ENCODE data around the gene MESP2.

MESP2 gene

DNA sequence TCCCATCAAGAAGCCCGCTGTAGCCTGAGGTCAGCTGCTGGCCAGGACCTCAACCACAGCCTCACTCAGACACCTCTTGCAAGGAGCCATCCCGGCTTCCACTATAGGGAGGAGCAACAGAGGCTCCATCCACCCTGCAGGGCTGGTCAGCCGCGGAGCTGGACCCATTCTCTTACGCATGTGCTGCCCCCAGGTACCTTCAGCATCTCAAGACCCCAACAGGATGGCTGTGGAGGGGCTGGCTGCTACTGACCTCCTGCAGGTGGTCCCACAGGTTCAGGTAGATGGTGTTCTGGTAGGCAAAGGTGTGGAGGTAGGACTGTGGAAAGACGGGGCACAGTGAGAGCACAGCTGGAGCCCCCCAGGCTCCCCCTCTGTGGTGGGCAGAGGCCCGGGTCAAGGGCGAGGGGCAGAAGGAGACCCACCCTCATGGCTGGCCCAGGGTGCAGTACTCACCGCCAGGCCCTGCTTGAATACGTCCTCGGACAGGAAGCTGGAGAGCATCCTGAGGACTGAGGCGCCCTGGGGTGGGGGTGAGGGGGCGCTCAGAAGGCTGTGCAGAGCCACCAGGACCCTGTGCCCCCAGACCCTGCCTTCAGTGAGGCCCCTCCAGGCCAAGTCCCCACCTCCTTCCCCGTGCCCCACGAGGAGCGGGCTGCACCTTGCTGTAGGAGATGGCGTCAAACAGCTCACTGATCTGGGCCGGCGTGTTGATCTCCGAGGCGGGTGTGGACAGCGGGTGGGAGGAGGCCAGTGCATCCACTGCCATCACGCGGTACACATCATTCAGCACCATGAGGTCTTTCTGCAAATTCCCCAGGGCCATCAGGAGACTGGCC lies 27.1 kb downstream of the MESP2 start:
- no peak for DNase-seq

DNA sequence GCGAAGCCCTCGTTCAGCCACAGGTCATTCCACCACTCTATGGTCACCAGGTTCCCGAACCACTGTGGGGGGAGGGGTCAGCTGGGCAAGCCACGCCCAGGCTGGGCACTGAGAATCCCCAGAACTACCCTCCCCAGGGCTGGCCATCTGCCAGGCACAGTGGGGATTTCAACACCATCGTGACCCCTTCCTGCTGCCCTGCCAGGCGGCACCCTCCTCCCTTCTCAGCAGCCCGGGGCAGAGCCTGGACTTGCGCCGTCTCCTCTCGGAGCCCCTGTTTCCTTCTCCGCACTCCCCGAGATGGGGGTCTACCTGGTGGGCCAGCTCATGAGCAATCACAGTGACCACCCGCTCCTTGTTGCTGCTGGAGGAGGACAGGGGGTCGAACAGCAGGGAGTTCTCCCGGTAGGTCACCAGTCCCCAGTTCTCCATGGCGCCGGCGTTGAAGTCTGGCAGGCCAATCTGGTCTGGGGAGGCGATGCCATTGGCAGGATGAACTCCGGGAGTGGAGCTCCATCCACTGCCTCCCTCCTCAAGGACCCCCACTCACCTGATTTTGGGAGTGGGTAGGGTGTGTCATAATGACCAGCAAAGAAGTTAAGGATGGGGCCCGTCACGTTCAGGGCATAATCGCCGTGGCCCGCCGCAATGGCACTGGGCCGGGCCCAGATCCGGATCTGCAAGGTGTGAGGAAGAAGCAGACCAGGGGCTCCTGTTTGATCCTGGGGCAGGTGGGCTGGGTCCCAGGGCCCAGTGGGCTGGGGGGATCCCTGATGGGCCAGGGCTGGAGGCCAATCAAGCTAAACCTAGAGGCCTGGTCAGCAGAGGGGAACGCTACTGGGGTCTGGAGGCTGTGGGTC lies 28.0 kb downstream of the MESP2 start:
- no peak for DNase-seq

DNA sequence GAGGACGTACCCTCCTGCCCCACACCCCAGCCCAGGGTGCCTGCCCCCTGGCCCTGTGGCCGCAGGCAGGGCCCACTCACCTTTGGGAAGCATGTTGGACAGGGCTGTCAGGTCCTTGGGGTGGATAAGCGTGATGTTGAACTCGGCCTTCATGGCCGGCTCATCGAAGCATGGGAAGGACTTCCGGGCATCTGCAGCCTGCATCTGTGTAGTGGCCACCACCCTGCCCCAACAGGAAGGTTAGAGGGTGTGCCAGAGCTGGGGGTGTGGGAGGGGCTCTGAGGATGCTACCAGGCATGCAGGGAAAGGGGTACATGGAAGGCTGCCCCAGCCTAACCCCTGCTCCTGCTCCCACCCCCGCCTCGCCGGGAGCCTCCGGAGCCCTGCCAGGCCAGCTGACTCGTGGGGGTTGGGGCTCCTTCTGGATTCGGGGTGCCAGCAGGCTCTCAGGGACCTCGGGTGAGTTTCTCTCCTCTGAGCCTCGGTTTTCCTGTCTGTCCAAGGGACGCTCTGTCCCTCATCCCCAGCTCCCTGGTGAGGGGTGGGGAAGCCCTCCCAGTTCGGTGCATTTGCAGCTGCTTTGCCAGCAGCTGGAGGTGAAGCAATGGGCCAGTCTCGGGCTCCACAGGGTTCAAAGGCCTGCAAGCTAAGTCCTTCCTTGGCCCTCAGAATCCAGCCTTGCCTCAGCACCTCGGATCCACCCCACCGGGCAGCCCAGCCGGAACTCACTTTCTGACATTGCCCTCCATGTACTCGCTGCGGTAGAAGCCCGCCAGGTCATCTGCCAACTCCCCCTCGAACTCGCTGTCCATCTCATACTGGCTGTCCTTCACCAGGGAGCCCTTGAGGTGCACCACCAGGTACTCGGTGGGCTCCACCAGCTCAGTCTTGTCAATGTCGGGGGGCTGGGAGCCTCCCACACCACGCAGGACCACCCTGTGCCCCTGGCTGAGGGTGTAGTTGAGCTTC lies 29.4 kb downstream of the MESP2 start:
- no peak for DNase-seq

DNA sequence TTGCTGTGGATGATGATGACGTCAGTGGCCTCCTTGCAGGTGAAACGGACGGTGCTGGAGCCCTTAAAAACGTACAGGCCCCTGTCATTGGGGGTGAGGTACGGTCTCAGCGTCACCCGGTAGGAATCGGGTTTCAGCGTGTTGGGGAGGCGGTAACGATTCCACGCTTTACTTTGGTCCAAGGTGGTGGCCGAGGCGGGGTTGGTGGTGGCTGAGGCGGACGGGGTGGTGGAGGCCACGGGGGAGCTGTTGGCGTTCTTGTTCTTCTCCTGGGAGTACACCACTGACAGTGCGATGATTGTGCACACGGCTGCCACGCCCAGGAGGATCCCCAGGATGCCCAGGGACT lies 30.1 kb downstream of the MESP2 start:
- DNase-seq: no peak

DNA sequence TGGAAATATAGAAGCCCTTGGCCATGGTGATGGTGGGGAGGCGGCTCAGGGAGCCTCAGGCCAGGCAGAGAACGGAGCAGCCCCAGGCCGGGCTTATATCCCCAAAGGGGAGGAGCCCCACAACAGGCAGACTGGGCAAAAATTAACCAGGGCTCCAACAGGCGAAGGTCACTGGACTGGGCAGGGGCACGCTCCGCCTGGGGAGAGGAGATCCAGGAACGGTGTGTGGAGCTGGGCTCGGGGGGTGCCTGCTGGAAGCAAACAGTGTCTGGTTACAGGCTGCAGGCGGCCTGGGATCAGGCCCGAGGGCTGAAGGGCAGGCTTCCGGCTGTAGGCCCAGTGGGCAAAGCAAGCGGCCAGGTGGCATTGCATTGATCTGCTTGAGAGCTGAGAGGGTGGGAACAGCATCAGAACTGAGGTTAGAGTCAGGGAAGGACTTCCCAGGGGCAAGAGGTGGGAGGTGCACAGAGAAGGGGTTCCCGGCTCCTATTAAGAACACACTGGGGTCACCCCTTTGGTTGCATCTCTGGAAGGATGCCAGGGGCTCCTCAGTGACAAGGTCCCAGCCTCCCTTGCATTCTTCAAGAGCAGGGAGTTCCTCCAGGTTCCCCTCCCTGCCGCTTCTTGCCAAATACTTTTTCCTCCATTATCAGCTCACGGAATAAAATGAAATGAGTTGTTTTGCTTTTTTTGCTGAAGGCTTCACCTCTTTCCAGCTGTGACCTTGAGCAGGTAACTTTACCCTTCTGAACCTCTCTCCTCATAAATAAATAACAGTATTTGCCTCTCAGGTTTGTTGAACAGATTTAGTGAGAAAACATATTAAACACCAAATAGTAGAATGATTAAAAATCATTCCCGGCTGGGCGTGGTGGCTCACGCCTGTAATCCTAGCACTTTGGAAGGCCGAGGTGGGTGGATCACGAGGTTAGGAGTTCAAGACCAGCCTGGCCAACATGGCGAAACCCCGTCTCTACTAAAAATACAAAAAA lies 30.7 kb downstream of the MESP2 start:
- no peak for DNase-seq

DNA sequence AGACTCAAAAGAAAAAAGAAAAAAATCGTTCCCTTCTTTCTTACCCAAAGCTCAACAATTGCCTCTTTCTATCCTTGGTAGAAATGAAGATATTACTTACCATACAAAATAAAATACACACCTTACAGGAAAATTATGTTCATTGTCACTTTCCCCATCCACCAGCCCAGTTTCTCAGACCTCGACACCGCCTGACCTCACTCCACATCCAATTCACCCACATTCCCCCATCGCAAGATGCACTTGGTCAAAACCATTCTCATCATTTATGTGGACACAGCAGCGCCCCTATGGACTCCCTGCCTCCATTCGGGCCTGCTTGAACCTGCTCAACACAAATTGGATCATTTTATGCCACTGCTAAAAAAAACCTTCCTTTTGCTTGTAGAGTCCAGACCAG lies 31.6 kb downstream of the MESP2 start:
- no peak for DNase-seq

DNA sequence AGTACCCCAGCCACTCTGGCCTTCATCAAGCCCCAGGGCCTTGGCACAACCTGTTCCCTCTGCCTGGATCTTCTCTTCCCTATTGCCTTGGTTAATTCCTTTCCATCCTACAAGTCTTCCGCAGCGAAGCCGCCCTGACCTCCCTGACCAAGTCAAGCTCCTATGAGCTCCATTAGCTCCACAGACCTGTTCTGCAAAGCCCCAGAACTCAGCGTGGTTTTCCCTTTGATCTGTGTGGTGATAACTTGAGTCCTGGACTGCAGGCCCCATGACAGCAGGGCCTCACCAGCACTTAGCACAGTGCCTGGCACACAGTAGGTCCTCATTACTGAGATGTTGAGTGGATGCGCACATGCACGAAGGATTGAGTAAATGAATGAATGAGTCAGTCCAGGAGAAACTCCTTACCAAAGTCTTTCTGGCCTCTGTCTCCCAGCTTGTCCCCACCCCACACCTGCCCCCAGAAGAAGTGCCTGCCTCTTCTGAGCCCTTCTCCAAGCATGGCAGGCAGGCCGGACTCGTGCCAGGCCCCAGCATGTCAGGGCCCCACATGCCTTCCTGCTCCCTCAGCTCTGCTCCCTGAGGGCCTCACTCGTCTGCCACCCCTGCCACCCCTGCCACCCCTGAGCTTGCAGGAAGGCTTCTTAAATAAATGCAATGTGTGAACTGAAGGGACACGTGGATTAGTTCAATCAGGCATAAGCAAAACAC lies 32.2 kb downstream of the MESP2 start:
- DNase-seq: no peak

DNA sequence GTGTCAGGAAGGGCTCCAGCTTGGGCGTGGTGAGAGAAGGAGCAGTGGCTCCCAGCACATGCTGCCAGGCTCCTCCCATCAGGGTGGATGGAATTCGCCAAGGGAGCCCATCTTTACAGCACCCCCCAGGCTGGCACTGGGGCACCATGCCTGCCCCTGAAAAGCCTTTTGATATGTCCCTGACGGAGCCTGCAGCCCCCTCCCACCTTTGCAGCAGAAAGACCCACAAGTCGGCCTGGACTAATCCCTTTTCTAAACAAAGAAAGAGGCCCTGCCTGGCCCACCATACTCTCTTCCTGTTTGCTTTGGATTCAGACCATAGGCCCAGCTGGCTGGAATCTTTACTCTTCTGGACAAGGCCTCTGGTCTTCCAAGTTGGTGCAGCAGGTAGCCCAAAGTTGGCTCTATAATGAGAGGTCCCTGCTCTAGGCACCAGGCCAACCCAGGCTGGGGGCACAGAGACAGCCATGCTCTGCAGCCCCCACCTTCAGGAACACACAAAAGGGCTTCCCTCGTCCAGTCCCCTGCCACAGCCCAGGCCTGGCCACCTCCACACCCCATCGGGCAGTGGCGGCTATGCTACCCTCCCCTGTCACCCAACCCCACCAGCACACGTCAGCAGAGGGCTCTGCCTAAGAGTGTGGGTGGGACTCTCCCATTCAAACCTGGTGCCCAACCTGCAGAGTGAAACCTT lies 33.1 kb downstream of the MESP2 start:
- no peak for DNase-seq

DNA sequence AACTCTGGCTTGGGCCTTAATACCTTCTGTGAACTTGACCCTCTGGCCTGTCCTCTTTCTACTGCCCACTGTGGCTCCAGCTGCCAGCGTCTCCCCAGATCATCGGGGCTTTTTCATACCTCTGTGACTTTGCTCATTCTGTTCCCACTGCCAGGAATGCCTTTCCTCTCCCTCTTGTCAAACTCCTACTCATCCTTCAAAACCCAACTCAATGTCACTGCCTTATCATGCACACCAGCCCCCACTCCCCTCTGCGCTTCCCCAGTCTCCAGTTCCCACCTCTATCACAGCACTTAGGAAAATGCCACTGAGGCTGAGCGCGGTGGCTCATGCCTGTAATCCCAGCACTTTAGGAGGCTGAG lies 33.6 kb downstream of the MESP2 start:
- no peak for DNase-seq

DNA sequence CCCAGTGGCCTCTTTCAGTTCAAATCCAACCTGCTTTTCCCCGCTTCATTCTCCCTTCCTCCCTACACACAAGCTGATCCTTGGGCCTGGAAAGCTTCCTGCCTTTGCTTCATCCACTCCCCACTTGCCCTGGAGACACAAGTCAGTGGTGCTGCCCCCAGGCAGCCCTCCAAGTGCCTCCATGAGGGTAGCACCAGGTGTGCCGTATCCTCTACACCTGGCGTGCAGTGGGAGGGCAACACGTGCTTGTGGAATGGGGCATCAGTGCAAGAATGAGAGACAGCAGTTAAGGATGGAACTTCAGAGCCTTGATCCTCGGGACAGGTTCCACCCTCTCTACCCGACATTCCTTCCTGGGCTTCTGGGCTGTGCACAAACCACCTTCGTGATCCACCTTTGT lies 34.7 kb downstream of the MESP2 start:
- DNase-seq: no peak

DNA sequence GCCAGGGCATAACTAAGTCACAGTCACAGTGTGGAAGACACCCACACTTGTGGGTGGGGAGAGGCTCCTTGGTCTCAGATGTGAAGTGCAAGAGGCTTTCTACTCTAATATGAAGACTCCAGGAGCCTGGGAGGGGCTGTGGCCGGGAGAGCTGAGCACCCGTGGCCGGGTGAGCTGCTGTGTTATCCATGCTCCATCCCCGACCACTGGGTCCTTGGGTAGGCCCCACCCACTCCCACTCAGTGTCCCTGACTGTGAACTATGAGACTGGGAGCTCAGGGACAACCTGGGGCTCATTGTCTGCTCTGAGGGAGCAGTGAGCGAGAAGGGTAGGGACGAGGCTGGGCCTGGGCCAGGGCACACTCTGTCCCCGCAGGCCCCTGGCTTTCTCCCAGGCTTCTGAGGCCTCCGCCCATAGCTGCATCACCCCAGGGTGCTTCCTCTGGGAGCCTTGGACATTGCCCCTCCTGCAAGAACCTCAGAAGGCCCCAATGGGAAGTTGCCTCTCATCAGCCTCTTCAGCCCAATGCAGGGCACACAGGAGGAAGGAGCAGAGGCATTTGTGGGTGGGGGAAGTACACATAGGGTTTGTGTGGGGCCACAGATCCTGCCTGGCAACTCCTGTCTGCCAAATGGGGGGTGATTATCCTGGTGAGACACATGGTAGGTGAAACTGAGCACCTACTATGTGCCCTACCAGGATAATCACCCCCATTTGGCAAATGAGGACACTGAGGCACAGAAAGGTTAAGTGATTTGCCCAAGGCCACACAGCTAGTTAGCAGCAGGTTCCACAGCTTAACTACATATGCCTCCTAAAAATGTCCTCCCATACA lies 36.1 kb downstream of the MESP2 start:
- no peak for DNase-seq

DNA sequence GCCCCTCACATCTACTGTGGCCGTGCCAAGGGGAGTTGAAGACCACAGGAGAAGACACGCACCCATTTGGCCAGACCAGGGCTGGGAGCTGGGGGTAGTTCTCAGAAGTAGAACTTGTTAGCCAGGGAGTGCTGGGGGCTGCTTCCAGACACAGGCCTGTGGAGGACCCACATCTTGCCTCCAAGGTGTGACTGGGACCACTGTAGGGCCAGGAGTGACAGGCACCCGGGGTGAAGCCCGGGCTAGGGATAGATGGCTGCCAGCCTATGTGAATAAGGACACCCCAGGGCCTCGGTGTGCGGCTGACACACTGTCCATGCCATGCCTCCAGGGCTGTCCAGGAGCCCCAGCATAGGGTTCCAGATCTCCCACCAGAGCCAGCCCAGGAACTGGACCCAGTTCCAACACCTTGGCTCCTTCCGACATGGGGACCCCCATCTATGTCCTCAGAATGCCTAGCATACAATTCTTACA lies 36.8 kb downstream of the MESP2 start:
- no peak for DNase-seq

DNA sequence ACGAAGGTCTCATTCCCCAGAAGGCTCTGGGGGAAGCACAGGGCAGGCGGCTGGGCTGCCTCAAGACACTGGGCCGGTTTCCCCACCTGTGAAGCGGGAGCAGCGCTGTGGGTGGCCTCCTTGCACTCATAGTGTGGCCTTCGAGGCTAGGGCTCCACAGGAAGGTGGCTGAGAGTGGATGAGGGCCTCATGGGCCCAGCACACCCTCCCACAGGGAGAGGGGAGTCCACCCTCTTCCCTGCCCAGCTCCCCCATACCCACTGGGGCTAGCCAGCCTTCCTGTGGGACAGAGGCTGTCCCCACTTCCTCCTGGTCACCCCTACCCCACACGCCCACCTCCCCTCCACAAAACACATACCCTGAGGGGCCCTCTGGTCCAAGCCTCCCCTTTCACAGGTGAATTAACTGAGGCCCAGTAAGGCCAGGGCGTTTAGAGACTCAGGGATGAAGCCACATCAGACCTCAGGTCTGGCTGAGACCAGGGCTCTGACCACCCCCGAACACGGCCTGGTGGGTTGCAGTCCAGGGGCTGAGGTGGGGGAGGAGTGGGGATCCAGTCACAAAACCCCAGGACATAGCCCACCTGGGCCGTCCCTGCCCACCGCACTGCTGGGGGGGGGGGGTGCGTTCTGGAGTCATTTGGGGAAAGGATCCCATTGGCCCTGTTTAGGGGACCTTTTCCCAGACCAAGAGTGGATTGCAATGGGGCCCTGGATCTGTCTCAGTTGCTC lies 37.4 kb downstream of the MESP2 start:
- no peak for DNase-seq

DNA sequence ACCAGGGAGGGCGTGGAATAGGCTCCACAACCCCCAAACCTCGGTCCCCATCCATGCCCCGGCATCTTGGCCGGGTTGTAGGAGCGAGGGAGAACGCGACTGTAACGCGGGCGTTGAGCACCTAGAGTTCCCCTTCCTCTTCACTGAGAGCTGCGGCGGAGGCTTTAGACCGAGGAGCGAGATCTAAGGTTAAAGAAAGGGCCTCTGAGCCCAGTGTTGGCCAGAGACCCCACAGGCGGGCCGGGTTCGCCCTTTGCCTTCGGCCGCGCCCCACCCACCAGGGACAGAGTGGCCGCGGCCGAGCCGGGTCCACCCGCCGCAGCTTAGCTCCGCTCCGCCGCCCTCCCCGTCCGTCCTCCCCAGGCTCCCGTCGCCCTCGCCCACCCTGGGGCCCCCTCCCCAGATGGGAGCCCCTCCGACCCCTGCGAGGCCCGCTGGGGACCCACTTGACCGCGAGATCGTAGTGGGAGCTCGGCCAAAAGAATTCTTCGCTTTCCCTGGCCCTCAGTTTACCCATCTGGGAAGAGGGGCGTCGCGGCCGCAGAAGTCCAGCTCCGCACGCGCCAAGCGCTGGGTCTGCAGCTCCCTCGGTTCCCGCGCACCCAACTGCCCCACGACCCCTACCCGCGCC lies 38.1 kb downstream of the MESP2 start:
- no peak for DNase-seq

DNA sequence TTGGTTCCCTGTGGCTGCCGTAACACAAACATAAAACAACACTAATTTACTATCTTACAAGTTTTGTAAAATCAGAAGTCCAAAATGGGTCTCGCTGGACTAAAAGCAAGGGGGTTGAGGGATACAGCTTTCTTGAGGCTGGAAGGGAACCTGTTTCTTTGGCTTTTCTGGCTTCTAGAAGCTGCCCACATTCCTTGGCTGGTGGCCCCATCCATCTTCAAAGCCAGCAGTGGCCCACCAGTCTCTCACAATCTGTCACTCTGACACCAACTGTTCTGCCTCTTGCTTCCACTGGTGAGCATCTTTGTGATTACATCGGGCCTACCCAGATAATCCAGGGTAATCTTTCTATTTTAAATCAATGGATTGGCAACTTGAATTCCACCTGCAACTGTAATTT lies 39.6 kb downstream of the MESP2 start:
- DNase-seq: no peak

DNA sequence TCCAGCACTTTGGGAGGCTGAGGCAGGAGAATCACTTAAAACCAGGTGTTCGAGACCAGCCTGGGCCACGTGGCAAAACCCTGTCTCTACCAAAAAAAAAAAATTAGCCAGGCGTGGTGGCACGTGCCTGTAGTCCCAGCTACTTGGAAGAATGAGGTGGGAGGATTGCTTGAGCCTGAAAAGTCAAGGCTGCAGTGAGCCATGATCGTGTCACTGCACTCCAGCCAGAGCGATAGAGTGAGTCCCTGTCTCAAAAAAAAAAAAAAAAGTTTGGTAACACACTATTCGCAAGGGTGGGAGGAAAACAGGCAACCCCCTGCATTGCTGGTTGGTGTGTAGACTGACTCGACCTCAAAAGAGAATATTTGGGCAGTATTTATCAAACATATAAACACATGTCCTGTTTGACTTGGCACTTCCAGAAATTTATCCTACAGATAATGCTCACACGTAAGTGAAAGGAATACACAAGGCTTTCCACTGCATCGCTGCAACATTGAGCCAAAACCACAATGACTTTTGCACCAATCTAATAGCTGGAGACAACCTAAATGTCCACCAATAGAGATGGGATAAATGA lies 41.7 kb downstream of the MESP2 start:
- DNase-seq: no peak

DNA sequence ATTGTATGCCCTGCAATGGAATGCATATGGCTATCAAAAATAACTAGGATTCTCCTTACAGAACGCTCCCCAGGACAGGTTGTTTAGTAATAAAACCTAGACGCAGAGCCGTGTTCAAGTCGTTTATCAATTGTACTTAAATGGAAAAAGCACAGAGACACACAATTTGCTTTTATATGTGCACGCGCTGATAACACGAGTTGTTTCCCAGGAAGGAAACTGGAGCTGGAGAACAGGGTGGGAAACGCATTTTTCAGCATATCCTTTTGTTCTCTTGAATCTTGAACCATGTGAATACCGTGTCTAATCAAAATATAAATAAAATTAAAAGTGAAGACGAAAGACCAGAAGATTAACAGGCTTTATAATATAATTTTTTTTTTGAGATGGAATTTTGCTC lies 42.2 kb downstream of the MESP2 start:
- DNase-seq: no peak

Data from stimulated activated CD4-positive, alpha-beta T cell treated with anti-CD3 and anti-CD28 coated beads, Interleukin-4, amount 100 ng/mL, for 1 hour (primary cell).